Skeletal muscle satellite cell (primary cell): Measurements from ENCODE around the gene RPL39L.

ENCODE experiments used
- H3K27me3 ChIP-seq: 2 replicates; pipeline ENCODE4 v1.7.0; 2013; ENCODE audit warnings: low read length; ENCODE audit not compliant: control insufficient read depth, insufficient read depth
- H3K36me3 ChIP-seq: 2 replicates; pipeline ENCODE4 v1.7.0; 2013; ENCODE audit warnings: mild to moderate bottlenecking, control low read depth, low read length; ENCODE audit not compliant: insufficient read depth
- H3K4me1 ChIP-seq: 2 replicates; pipeline ENCODE4 v1.7.0; 2013; ENCODE audit warnings: low read length; ENCODE audit not compliant: control insufficient read depth, insufficient read depth
- H3K4me2 ChIP-seq: 2 replicates; pipeline ENCODE4 v1.7.0; 2013; ENCODE audit warnings: mild to moderate bottlenecking, low read length
- H3K4me3 ChIP-seq: 2 replicates; pipeline ENCODE4 v1.7.0; 2013; ENCODE audit warnings: low read length
- H3K9ac ChIP-seq: 2 replicates; pipeline ENCODE4 v1.7.0; 2013; ENCODE audit warnings: mild to moderate bottlenecking, low read depth, low read length, moderate library complexity
- H3K9me3 ChIP-seq: replicated peaks from 2 replicates; pipeline ENCODE4 v1.7.0; 2013; ENCODE audit warnings: mild to moderate bottlenecking, control low read depth, low read length

Gene RPL39L

GRCh38 chr3:187112934-187113793 is 26.1 kb downstream of the RPL39L start:
- Histone ChIP-seq H3K4me3 (no peak overlapping the region), H3K4me2 (no peak overlapping the region), H3K9ac (no peak overlapping the region), H3K4me1 (no peaks in the 10 kb centered on the region), H3K36me3 (no peaks in the 10 kb centered on the region), H3K27me3 (no peaks in the 10 kb centered on the region), H3K9me3 (no peaks in the 10 kb centered on the region)

DNA sequence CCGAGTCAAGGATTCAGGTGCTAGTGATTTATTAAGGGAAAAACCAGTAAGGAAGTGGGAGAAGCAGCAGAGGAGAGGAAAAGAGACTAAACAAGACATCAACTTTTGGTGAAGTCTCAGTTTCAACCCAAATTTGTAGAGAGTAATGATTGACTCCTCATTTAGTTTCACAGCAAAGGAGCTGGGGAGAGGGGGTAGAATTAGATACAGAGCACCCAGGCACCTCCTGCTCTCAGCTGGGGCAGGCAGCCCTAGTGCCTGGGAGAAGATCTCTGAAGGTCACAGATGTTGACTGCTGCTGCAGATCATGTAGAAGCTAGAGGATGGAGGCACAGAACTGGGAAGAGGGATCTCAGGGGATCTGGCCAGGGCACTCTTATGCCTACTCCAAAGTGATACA is 29.1 kb downstream of the RPL39L start:
- H3K4me1 ChIP-seq: no peaks in the 10 kb centered on the region
- no peak overlapping the region for H3K4me3 ChIP-seq
- no peaks in the 10 kb centered on the region for H3K9me3 ChIP-seq
- H3K27me3 ChIP-seq: no peaks in the 10 kb centered on the region
- no peak overlapping the region for H3K9ac ChIP-seq
- H3K4me2 ChIP-seq: no peak overlapping the region
- H3K36me3 ChIP-seq: no peaks in the 10 kb centered on the region

GRCh38 chr3:187107989-187108388 is 31.3 kb downstream of the RPL39L start:
- no peak overlapping the region for H3K9ac ChIP-seq

GRCh38 chr3:187105700-187106099 is 33.6 kb downstream of the RPL39L start:
- no peaks in the 10 kb centered on the region for H3K36me3 ChIP-seq
- peaks cover 15% of the 10 kb centered on the region for H3K4me1 ChIP-seq
- no peak overlapping the region for H3K4me3 ChIP-seq
- no peak overlapping the region for H3K9ac ChIP-seq
- no peaks in the 10 kb centered on the region for H3K27me3 ChIP-seq
- H3K4me2 ChIP-seq: no peak overlapping the region
- H3K9me3 ChIP-seq: no peaks in the 10 kb centered on the region

More at GRCh38 chr3:187107989-187108388, 31.3 kb downstream of the RPL39L start:
- Histone ChIP-seq H3K4me3 (no peak overlapping the region), H3K9me3 (no peaks in the 10 kb centered on the region), H3K36me3 (no peaks in the 10 kb centered on the region), H3K4me2 (no peak overlapping the region), H3K27me3 (no peaks in the 10 kb centered on the region), H3K4me1 (no peaks in the 10 kb centered on the region)

GRCh38 chr3:187104933-187105332 is 34.4 kb downstream of the RPL39L start:
- Histone ChIP-seq H3K36me3 (no peaks in the 10 kb centered on the region), H3K4me3 (no peak overlapping the region), H3K27me3 (no peaks in the 10 kb centered on the region), H3K4me2 (no peak overlapping the region), H3K4me1 (peaks cover 15% of the 10 kb centered on the region), H3K9me3 (no peaks in the 10 kb centered on the region), H3K9ac (no peak overlapping the region)

- no peaks in the 10 kb centered on the region for H3K36me3 ChIP-seq
- H3K4me2 ChIP-seq: no peak overlapping the region
- H3K27me3 ChIP-seq: no peaks in the 10 kb centered on the region
- H3K4me1 ChIP-seq: peaks cover 15% of the 10 kb centered on the region
- H3K9me3 ChIP-seq: no peaks in the 10 kb centered on the region
- H3K9ac ChIP-seq: no peak overlapping the region
- H3K4me3 ChIP-seq: no peak overlapping the region
Measured at GRCh38 chr3:187104342-187104741, 35.0 kb downstream of the RPL39L start.

GRCh38 chr3:187103251-187103650 is 36.0 kb downstream of the RPL39L start:
- no peaks in the 10 kb centered on the region for H3K36me3 ChIP-seq
- no peak overlapping the region for H3K9ac ChIP-seq
- H3K4me2 ChIP-seq: no peak overlapping the region
- no peaks in the 10 kb centered on the region for H3K27me3 ChIP-seq
- H3K9me3 ChIP-seq: no peaks in the 10 kb centered on the region
- no peak overlapping the region for H3K4me3 ChIP-seq
- peaks cover 15% of the 10 kb centered on the region for H3K4me1 ChIP-seq

DNA sequence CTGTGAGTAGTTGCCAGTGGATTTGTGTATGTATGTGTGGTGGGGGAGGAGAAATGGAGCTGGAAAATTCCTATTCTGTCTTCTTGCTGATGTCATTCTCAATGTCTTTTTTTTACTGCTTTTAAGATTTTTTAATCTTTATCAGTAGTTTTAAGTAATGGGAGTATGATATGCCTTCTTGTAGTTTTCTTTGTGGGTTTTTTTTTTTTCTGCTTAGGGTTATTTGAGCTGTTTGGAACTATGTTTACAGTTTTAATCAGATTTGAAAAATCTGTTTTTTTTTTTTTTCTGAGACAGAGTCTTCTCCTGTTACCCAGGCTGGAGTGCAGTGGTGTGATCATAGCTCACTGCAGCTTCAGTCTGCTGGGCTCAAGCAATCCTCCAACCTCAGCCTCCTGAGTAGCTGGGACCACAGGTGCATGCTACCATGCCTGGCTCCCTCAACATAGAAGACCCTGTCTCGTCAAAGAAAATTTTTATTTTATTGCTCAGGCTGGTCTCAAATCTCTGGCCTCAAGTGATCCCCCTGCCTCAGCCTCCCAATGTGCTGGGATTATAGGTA is 37.1 kb downstream of the RPL39L start:
- Histone ChIP-seq H3K27me3 (no peaks in the 10 kb centered on the region), H3K36me3 (no peaks in the 10 kb centered on the region), H3K4me2 (peak overlapping the region; percentile 67), H3K4me3 (peak overlapping the region; percentile 40), H3K9me3 (no peaks in the 10 kb centered on the region), H3K9ac (peak overlapping the region; percentile 10), H3K4me1 (peaks cover 15% of the 10 kb centered on the region)

DNA sequence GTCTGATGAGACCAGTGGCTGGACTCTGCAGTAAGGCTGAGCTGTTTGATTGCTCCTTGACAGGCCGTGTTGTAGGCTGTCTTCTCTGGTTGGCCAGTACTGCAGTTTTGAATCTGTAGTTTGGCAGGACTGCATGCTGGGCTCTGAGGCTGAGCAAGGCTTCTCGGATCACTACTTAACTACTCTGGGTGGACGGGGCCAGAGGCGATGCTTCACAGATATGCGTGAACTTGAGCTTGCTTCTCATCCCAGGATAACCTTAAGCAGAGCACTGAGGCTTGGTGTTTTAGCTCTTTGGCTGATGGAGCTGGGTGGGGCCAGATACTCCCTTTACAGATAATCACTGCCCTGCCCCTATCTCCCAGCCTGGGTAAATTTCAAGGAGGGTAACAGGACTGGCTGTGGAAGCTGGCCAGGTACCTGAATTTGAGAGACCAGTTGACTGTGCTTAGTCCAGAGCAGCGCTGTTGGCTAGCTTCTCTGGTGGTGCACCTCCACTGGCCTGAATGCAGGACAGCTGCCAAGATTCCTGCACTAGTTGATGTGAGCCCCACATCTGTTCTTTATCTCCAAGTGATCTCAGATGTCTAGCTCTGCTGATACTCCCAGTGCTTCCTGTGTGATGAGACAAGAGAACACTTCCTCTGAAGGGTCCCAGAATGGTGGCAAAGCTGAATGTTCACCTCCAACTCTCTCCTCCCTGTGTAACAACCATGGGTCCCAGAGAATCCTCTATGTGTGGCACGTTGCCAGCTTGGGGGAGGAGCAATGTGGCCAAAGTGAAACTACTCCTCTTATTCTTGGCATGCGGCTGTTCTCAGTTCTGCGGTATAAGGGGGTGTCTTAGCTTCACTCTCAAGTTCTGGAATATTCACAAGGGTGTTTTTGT is 37.9 kb downstream of the RPL39L start:
- Histone ChIP-seq H3K9ac (peak overlapping the region; percentile 10), H3K4me2 (peak overlapping the region; percentile 67), H3K36me3 (no peaks in the 10 kb centered on the region), H3K4me3 (peak overlapping the region; percentile 40), H3K4me1 (peaks cover 15% of the 10 kb centered on the region), H3K27me3 (no peaks in the 10 kb centered on the region), H3K9me3 (no peaks in the 10 kb centered on the region)

DNA sequence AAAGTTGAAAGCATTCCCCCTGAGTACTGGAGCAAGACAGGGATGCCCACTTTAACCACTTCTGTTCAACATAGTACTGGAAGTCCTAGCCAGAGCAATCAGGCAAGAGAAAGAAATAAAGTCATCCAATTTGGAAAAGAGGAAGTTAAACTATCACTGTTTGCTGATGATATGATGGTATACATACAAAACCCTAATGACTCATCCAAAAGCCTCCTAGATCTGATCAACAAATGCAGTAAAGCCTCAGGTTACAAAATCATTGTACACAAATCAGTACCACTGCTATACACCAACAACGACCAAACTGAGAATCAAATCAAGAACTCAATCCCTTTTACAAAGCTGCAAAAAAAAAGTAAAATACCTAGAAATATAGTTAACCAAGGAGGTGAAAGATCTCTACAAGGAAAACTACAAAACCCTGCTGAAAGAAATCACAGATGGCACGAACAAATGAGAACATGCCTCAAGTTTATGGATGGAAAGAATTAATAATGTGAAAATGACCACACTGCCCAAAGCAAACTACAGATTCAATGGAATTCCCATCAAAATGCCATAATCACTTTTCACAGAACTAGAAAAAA is 40.3 kb downstream of the RPL39L start:
- H3K27me3 ChIP-seq: no peaks in the 10 kb centered on the region
- no peaks in the 10 kb centered on the region for H3K9me3 ChIP-seq
- peaks cover 15% of the 10 kb centered on the region for H3K4me1 ChIP-seq
- H3K4me3 ChIP-seq: no peak overlapping the region
- H3K9ac ChIP-seq: no peak overlapping the region
- no peak overlapping the region for H3K4me2 ChIP-seq
- H3K36me3 ChIP-seq: no peaks in the 10 kb centered on the region

GRCh38 chr3:187093320-187093719 is 46.0 kb downstream of the RPL39L start:
- Histone ChIP-seq H3K4me2 (no peak overlapping the region), H3K9me3 (no peaks in the 10 kb centered on the region), H3K4me3 (no peak overlapping the region), H3K4me1 (no peaks in the 10 kb centered on the region), H3K9ac (no peak overlapping the region), H3K36me3 (no peaks in the 10 kb centered on the region), H3K27me3 (no peaks in the 10 kb centered on the region)
